GM12892 (cell line): Measurements from ENCODE around the gene WDR1.

Experiments
- POLR2A ChIP-seq: IDR thresholded peaks from 2 replicates; pipeline ENCODE4 v1.6.1; 2011; ENCODE audit warnings: low read depth, low read length, control low read depth
- POLR2AphosphoS5 ChIP-seq: IDR thresholded peaks from 2 replicates; pipeline ENCODE4 v1.6.1; 2011; ENCODE audit warnings: low read depth, low read length, control low read depth
- TAF1 ChIP-seq: IDR thresholded peaks from 2 replicates; pipeline ENCODE4 v1.6.1; 2011; ENCODE audit warnings: low read depth, mild to moderate bottlenecking, control low read depth, low read length, borderline replicate concordance

DNA sequence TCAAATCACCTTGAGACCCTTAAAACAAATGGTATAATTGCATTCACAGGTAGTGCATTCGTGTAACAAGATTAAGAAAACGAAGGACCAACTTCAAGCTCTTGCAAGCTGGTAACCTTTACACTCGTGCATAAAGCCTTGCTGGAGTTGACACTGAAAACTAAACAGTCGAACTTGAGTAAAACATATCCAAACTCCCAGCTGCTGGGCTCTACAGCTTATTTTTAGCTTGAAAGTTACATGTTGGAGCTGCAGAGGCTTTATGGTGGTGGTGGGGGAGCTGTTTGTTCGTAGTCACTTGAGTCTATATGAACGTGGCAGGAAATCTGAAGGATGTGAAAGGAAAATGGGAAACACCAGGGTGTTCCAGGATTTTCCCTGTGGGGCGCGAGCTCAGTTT, 2.7 kb upstream of the WDR1 start:
- no peak for TF ChIP-seq POLR2A
- TF ChIP-seq POLR2AphosphoS5, result no peak
- no peak for TF ChIP-seq TAF1
